ENCODE data around the gene PSMC3. TPM values are rescaled to one million over a fixed set of nuclear protein-coding genes. Genes with fewer than 3 reads are reported as not detected.

PSMC3 gene
- total and polyA plus RNA-seq, 2 of the 13 experiments (the other 11 are each of a cell fraction or from before 2014, with no cell fraction given) = 75.8 to 214 TPM

DNA sequence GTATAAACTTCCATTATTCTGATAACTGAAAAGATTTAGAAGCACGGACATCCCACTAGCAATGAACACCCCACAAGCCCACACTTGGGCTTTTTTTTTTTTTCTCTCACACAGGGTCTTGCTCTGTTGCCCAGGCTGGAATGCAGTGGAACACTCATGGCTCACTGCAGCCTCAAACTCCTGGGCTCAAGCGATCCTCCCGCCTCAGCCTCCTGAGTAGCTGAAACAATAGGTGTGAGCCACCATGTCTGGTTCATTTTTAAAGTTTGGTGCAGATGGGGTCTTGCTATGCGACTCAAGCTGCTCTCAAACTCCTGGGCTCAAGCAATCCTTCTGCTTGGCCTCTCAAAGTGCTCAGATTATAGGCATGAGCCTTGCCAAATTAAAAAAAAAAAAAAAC is 19.6 kb upstream of the PSMC3 start:
- TF ChIP-seq ZNF121 (CRISPR knock-in tag; IDR thresholded peaks at IDR 0.05) = peak; percentile 13; the same call in 1 of the 2 replicates
- TF ChIP-seq PCBP1 (IDR thresholded peaks at IDR 0.05; ENCODE audit: borderline replicate concordance, low read depth, low read length) = no peak
- no peak for TF ChIP-seq REL (CRISPR knock-in tag; conservative IDR thresholded peaks at IDR 0.05)
- POLR2A ChIA-PET = interaction anchor here (0.7 to 0.9 kb wide), 2 partner anchors 9 to 24 kb away, joined by 3 read pairs; no protein-coding TSS in a partner anchor
- Histone ChIP-seq H3K9me3 (ENCODE audit: low read length) (no peaks in the 10 kb centered on the region), H3K36me3 (replicated peaks in 1 of 2; ENCODE audit: control insufficient read depth in 1 of 2, insufficient read depth in 2 of 2, low read length in 2 of 2) (no peaks in the 10 kb centered on the region; a peak in 1 of 5 replicates), H4K20me1 (ENCODE audit: insufficient read depth, low read length) (no peaks in the 10 kb centered on the region), H3K9ac (ENCODE audit: insufficient read depth, low read depth, low read length) (no peak overlapping the region), H3K4me1 (ENCODE audit: insufficient read depth, low read length) (peaks cover 47% of the 10 kb centered on the region), H3K4me3 (replicated peaks in 1 of 3; ENCODE audit: insufficient read depth in 1 of 3, low read depth in 2 of 3, low read length in 3 of 3) (no peak overlapping the region), H3K4me2 (ENCODE audit: low read depth, low read length) (no peak overlapping the region), H3K27me3 (ENCODE audit: control insufficient read depth in 1 of 2, insufficient read depth in 2 of 2, low read length in 2 of 2) (no peaks in the 10 kb centered on the region), H2AFZ (ENCODE audit: low read length) (no peak overlapping the region), H3K27ac (ENCODE audit: extremely low read length, insufficient read depth, low read length) (no peak overlapping the region), H3K79me2 (ENCODE audit: insufficient read depth, low read length) (no peaks in the 10 kb centered on the region)
- FAIRE-seq (no peak), ATAC-seq (no peak), DNase-seq (ENCODE audit: low spot score) (no peak)
- 94% methylated on average over 4 of the region's 4 CpGs for WGBS (ENCODE audit: low lambda C conversion rate)
- intact Hi-C loops (cut with micrococcal nuclease; ENCODE audit: unreplicated experiment) (no loop called here), in situ Hi-C loops (cut with HindIII; ENCODE audit: extremely low pct_ligation_motif_present, low pct_unique_long_range_greater_than_20kb) (no loop called here)
- CTCF ChIA-PET (ENCODE audit: low intra/inter-chr PET ratio, low total read pairs) = no interaction called here
- BruUV-seq (replicated peaks) = no TSS peak

DNA sequence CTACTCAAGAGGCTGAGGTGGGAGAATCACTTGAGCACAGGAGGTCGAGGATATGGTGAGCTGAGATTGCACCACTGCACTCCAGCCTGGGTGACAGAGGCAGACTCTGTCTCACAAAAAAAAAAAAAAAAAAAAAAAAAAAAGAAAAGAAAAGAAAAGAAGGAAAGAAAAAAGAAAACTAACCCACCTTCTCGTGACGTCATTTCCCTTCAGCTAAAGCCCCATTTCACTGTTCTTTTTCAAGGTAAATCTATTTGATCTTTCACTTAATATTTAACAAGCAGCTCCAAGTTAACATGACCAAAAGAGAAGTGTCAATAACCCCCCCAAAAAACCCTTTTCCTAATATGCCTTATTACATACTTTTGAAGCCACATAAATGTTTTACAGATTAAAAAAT is 17.6 kb upstream of the PSMC3 start:
- CTCF ChIA-PET (ENCODE audit: low intra/inter-chr PET ratio, low total read pairs) = no interaction called here
- Histone ChIP-seq H3K4me2 (ENCODE audit: low read depth, low read length) (no peak overlapping the region), H3K4me3 (replicated peaks in 1 of 3; ENCODE audit: insufficient read depth in 1 of 3, low read depth in 2 of 3, low read length in 3 of 3) (no peak overlapping the region), H3K4me1 (ENCODE audit: insufficient read depth, low read length) (peaks cover 58% of the 10 kb centered on the region), H2AFZ (ENCODE audit: low read length) (no peak overlapping the region), H3K36me3 (replicated peaks in 1 of 2; ENCODE audit: control insufficient read depth in 1 of 2, insufficient read depth in 2 of 2, low read length in 2 of 2) (no peaks in the 10 kb centered on the region; a peak in 1 of 5 replicates), H3K79me2 (ENCODE audit: insufficient read depth, low read length) (no peaks in the 10 kb centered on the region), H3K9ac (ENCODE audit: insufficient read depth, low read depth, low read length) (no peak overlapping the region), H3K27ac (ENCODE audit: extremely low read length, insufficient read depth, low read length) (no peak overlapping the region), H3K9me3 (ENCODE audit: low read length) (no peaks in the 10 kb centered on the region), H4K20me1 (ENCODE audit: insufficient read depth, low read length) (no peaks in the 10 kb centered on the region), H3K27me3 (ENCODE audit: control insufficient read depth in 1 of 2, insufficient read depth in 2 of 2, low read length in 2 of 2) (no peaks in the 10 kb centered on the region)
- intact Hi-C loops (cut with micrococcal nuclease; ENCODE audit: unreplicated experiment) (no loop called here), in situ Hi-C loops (cut with HindIII; ENCODE audit: extremely low pct_ligation_motif_present, low pct_unique_long_range_greater_than_20kb) (no loop called here)
- FAIRE-seq = no peak
- BruUV-seq (replicated peaks) = no TSS peak
- no peak for ATAC-seq
- POLR2A ChIA-PET = interaction anchor here (1.1 kb wide), 2 partner anchors 17 to 36 kb away, joined by 4 to 5 read pairs; partner anchors contain the start of gene PSMC3
- TF ChIP-seq ZNF543 (CRISPR knock-in tag; IDR thresholded peaks at IDR 0.05) = no peak
- no peak for TF ChIP-seq ZNF136 (CRISPR knock-in tag; IDR thresholded peaks at IDR 0.05; ENCODE audit: low read depth)
- no peak for TF ChIP-seq GFI1 (CRISPR knock-in tag; IDR thresholded peaks at IDR 0.05; ENCODE audit: borderline replicate concordance)
- peak; percentile 92 for TF ChIP-seq CREB1 (IDR thresholded peaks at IDR 0.05)
- TF ChIP-seq CREB1 (CRISPR knock-in tag; IDR thresholded peaks at IDR 0.05) = no peak
- TF ChIP-seq CREM (IDR thresholded peaks at IDR 0.05) = peak; percentile 35; the same call in 1 of the 2 replicates
- no peak for TF ChIP-seq CREM (CRISPR knock-in tag; IDR thresholded peaks at IDR 0.05)
- TF ChIP-seq, protein P1, sequence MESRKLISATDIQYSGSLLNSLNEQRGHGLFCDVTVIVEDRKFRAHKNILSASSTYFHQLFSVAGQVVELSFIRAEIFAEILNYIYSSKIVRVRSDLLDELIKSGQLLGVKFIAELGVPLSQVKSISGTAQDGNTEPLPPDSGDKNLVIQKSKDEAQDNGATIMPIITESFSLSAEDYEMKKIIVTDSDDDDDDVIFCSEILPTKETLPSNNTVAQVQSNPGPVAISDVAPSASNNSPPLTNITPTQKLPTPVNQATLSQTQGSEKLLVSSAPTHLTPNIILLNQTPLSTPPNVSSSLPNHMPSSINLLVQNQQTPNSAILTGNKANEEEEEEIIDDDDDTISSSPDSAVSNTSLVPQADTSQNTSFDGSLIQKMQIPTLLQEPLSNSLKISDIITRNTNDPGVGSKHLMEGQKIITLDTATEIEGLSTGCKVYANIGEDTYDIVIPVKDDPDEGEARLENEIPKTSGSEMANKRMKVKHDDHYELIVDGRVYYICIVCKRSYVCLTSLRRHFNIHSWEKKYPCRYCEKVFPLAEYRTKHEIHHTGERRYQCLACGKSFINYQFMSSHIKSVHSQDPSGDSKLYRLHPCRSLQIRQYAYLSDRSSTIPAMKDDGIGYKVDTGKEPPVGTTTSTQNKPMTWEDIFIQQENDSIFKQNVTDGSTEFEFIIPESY (CRISPR knock-in tag; IDR thresholded peaks at IDR 0.05) = no peak
- TF ChIP-seq ATF7 (IDR thresholded peaks at IDR 0.05) = peak; percentile 90
- no peak for TF ChIP-seq ATF7 (CRISPR knock-in tag; IDR thresholded peaks at IDR 0.05)
- no peak for DNase-seq (ENCODE audit: low spot score)
- WGBS (ENCODE audit: low lambda C conversion rate) = 49% methylated on average over 3 of the region's 3 CpGs
